Measurements from ENCODE around the gene KRT2. TPM values are rescaled to one million over a fixed set of nuclear protein-coding genes. Genes with fewer than 3 reads are reported as not detected.

Gene KRT2
- total and polyA plus RNA-seq, 7 donors, result not detected

- no peak for DNase-seq
- TF ChIP-seq CTCF (IDR thresholded peaks at IDR 0.05), result no peak
- Histone ChIP-seq H3K9me3 (no peaks in the 10 kb centered on the region), H3K27me3 (ENCODE audit: insufficient read depth in 3 of 3, low read length in 2 of 3) (peaks cover 0 to 52% (median 15%) of the 10 kb centered on the region in 3 donors), H3K4me1 (no peaks in the 10 kb centered on the region), H3K27ac (no peak overlapping the region), H3K36me3 (ENCODE audit: insufficient read depth in 1 of 2, low read depth in 1 of 2) (no peaks in the 10 kb centered on the region), H3K4me3 (peak overlapping the region; percentile 34)
- intact Hi-C loops (cut with DNase I), result no loop called here
- WGBS, 3 donors, result 60 to 65% (median 62%) methylated on average over 8 of the region's 8 CpGs
- ATAC-seq, result no peak
Measured at GRCh38 chr12:52690351-52691075, 38.5 kb upstream of the KRT2 start.

GRCh38 chr12:52689936-52690335 lies 37.9 kb upstream of the KRT2 start:
- 67 to 70% (median 70%) methylated on average over 1 of the region's 1 CpG for WGBS, 3 donors
- ATAC-seq, result no peak

GRCh38 chr12:52689239-52689638 lies 37.2 kb upstream of the KRT2 start:
- intact Hi-C loops (cut with DNase I), result no loop called here
- Histone ChIP-seq H3K27me3 (ENCODE audit: insufficient read depth in 3 of 3, low read length in 2 of 3) (peaks cover 0 to 55% (median 15%) of the 10 kb centered on the region in 3 donors), H3K4me3 (no peak overlapping the region), H3K4me1 (no peaks in the 10 kb centered on the region), H3K36me3 (ENCODE audit: insufficient read depth in 1 of 2, low read depth in 1 of 2) (no peaks in the 10 kb centered on the region), H3K9me3 (no peaks in the 10 kb centered on the region), H3K27ac (no peak overlapping the region)
- no peak for ATAC-seq
- no peak for TF ChIP-seq CTCF (IDR thresholded peaks at IDR 0.05)
- DNase-seq, result no peak

More at GRCh38 chr12:52689936-52690335, 37.9 kb upstream of the KRT2 start:
- Histone ChIP-seq H3K9me3 (no peaks in the 10 kb centered on the region), H3K4me3 (no peak overlapping the region), H3K36me3 (ENCODE audit: insufficient read depth in 1 of 2, low read depth in 1 of 2) (no peaks in the 10 kb centered on the region), H3K27me3 (ENCODE audit: insufficient read depth in 3 of 3, low read length in 2 of 3) (peaks cover 0 to 52% (median 15%) of the 10 kb centered on the region in 3 donors), H3K27ac (no peak overlapping the region), H3K4me1 (no peaks in the 10 kb centered on the region)
- no peak for TF ChIP-seq CTCF (IDR thresholded peaks at IDR 0.05)
- DNase-seq, result no peak
- intact Hi-C loops (cut with DNase I), result no loop called here

- DNase-seq (no peak), ATAC-seq (no peak)
- no peak overlapping the region for H3K4me3 ChIP-seq
- H3K27me3 ChIP-seq (ENCODE audit: insufficient read depth in 3 of 3, low read length in 2 of 3), result peaks cover 0 to 55% (median 15%) of the 10 kb centered on the region in 3 donors
- intact Hi-C loops (cut with DNase I), result no loop called here
- TF ChIP-seq CTCF (IDR thresholded peaks at IDR 0.05), result no peak
- no peak overlapping the region for H3K27ac ChIP-seq
- WGBS, 3 donors, result 56 to 65% (median 64%) methylated on average over 2 of the region's 2 CpGs
- no peaks in the 10 kb centered on the region for H3K9me3 ChIP-seq
- no peaks in the 10 kb centered on the region for H3K4me1 ChIP-seq
- H3K36me3 ChIP-seq (ENCODE audit: insufficient read depth in 1 of 2, low read depth in 1 of 2), result no peaks in the 10 kb centered on the region
Measured at GRCh38 chr12:52688481-52688880, 36.5 kb upstream of the KRT2 start.
